ENCODE results near the gene MAML3. TPM values are rescaled to one million over a fixed set of nuclear protein-coding genes. Genes with fewer than 3 reads are reported as not detected.

Gene MAML3
- total RNA-seq, 1 experiment from 2014 or later, result 8.6 TPM

DNA sequence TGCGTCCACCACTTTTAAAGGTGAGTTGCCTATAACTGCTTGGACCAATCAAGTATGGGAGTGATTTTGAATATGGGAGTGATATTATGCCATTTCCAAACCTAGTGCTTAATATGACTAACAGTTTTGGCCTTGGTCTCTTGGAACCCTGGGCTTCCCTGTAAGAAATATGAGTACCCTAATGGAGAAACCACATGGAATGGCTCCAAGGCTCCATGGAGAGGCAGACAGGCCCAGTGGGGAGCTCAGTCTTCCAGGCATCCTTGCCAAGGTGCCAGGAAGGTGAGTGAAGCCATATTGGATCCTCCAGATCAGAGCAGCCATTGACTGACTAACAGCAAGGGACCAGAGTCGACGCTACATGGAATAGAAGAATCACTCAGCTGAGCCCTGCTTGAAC, 53.2 kb downstream of the MAML3 start:
- no peak for DNase-seq (ENCODE audit: low spot score)

- no peak for DNase-seq (ENCODE audit: low spot score)
Measured at GRCh38 chr4:140099983-140100382, 54.0 kb downstream of the MAML3 start.

DNA sequence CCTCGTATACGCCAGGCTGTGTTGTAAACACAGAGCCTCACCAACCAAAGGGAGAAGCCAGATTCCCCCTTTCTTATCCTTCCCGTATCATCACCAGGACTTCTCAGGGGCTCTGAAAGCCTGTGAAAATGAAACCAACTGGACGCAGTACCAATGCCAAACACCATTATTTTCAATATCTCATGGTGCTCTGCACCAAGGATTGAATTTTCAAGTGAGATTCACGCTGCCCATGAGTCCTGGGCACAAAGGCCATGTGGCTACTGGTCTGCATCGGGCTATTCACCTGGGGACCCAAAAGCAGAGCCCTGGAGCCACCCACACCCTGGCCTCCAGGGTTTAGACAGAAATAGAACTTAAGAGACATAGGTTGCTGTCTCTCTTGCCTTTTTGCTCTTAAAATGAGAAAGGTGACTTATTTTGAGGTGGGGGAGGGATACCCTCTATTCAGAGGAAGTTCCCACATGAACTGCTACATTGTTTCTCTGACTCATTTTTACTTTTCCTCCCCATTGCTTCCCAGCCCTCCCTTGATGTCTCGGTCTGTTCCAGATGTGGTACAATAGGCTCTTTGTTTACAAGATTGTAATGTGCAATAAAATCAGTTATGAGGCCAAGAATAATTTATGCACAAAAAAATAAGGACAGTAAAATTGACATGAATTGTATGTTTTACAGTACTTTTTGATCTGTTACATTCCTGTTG, 55.4 kb downstream of the MAML3 start:
- DNase-seq (ENCODE audit: low spot score), result peak; percentile 72

DNA sequence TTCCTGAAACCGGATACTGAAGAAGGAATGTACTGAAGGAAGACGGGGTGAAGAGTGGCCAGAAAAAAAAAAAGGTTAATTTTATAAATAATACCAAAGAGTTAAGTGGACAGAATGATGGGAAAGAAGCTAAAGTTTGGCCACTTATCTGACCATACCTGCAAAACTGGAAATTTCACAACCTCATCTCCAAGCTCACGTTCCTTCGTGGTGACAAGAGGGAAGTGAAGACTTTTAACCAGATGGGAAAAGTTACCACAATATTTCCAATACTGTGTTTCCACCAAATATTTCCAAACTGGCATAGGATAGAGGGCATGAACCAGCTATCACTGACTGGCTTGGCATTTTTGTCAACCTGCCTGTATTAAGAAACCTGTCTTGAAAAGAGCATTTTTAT, 56.4 kb downstream of the MAML3 start:
- peak; percentile 52 for DNase-seq (ENCODE audit: low spot score)

- DNase-seq (ENCODE audit: low spot score), result no peak
Measured at GRCh38 chr4:140096921-140097320, 57.1 kb downstream of the MAML3 start.

- DNase-seq (ENCODE audit: low spot score), result no peak
Measured at GRCh38 chr4:140096483-140096861, 57.5 kb downstream of the MAML3 start.

DNA sequence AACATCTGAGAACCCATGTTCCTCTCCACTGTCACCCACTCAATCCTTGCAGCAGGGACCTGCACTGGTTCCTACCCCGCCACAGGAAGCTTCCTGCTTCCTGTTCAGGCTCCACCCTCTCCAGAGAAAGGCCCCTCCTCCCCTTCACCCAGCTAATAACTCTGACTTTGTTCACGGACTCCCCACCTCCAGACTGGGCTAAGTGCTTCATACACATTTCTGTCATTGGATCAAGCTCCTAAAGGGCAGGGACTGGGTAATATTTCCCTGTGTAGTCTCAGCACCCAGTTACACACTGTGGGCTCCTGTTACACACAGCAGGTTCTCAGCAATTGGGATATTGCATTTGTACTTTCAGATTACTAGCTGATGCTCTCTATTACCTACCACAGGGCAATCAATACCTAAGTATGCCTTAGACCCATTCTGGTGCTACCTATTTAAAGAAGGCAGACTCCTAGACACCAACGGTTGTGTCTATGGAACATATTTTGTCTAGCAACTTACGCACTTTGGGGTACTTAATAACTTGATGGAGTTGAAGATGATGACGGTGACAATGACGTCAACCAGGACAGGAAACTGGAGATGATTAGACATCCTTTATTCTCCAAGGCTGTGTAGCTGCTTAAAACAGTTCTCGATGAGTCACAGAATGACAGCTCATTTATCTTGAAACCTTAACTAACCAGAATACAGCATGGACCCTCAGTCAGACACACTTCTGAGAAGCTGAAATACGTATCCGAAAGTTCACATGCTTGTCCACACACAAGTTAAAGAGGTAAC, 58.1 kb downstream of the MAML3 start:
- peak; percentile 67 for DNase-seq (ENCODE audit: low spot score)

DNA sequence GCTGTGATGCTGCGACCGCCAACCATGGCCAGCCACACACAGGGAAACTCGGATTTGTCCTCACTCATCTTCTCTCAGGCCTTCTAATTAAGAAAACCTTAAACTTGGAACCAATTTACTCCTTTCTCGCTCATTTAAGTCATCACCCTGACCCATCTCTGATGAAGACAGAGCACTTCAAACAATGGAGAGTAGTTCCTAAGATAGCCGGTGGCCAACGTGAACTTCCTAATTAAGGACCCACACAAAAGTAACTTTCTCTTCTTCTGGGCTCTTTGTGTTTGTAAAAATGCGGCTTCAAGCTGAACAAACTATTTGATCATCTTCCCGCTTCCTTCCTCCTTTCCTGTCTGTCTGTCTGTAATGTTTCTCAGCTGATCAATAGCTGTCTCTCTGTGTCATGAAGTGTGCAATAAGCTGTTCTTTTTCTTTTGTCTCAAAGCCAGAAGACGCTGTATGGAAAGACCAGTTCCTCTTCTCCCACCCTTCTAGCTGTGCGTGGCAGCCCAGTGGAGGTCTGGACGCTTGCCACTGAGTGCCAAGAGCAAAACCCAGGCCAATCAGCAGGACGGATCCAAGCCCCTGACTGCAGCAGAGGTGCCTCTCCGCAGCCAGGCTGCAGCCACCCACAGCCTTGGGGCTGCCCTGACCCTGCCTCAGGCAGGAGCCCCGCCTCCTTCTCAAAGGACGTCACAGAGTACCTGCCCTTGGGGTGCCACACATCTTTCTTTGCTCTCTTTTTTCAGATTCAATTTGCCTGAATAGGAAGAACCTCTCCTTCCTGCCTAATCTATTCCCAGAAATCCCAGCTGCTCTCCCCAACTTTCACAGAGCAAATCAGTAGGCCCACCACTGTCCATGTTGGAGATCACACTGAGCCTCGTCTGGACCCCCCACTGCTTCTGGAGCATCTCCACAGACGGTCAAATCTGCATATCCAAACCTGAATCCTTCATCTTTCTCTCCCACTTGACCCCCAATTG, 59.3 kb downstream of the MAML3 start:
- peak; percentile 58 for DNase-seq (ENCODE audit: low spot score)

DNA sequence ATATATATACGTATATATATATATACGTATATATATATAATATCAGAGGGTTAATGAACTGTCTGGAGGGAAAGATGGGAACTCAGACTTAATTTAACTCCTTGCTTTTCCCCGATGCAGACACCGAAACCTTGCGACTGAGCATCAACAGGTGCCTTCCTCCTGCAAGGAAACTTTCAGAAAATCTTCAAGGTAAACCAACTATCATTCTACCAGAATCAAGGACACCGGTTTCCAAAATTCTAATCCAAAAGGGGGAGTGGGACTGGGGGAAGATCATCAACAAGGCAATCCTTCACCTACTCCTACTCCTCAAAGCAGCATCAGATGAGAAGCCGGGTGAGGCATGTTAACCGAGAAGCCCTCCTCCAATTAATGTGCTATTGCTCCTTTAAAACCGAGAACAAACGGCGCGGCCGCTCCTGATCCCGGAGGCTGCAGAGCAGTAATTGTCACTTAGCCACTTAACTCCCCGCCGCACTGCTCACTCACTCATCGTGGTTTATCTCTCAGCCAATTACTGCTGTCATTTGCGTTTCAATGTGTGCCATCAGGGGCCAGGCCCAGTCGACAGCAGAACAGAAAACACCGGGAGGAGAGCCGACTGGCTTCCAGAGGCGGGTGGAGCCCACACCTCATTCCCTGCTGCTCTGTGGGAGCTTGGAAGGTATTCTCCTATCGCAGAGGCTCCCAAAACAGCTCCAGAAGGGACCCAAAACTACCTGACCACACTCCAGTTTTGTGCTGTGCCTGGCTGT, 61.7 kb downstream of the MAML3 start:
- DNase-seq (ENCODE audit: low spot score), result peak; percentile 84

GRCh38 chr4:140091305-140091704, 62.7 kb downstream of the MAML3 start:
- DNase-seq (ENCODE audit: low spot score), result no peak

GRCh38 chr4:140090215-140090731, 63.7 kb downstream of the MAML3 start:
- DNase-seq (ENCODE audit: low spot score), result no peak

- DNase-seq (ENCODE audit: low spot score), result no peak
Measured at GRCh38 chr4:140089216-140089615, 64.8 kb downstream of the MAML3 start.

DNA sequence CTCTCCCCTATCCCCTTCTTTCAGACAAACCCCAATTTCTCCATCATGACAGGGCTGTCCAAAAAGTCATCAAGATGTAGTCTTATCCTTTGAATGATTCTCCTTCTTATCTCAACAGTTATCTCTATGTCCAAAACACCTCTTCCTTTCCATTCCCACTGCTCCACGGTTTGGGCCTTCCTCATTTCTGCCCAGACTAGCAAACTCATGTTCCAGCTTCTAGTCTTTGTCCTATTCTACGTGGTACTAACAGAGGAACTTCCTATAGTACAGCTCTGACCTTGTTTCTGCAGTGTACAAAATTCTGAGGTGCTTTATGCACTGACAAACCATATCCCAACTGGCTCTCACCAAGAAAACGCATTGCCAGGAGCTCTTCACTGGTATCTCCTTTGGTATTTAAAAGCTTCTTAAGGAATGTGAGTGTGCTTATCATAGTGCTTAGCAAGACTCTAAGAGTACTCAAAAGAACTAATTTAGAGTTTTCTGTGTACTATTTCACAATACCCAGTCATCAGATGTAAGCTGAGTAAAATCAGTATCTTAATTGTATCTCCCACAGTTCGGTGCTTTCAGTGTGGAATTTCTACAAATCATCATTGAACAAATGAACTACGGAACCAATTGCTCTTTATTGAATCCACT, 65.5 kb downstream of the MAML3 start:
- DNase-seq (ENCODE audit: low spot score), result no peak

DNA sequence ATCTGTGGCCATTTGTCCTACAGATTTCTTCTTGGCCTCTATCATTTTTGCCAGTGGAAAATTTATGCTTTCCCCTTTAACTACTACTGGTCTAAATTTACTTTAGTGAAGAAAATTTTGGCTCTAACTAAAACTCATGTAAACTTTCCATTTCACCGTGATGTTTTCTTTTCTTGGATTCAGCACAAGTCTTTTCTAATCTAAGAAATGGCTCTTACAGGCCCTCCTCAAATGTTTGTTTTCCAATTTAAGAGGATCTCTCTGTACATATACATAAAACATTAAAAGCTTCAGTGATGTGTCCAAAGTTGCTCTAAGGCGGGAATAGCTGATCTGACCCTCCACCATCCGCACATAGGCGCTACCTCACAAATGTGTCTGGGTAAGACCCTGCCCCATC, 68.1 kb downstream of the MAML3 start:
- no peak for DNase-seq (ENCODE audit: low spot score)

DNA sequence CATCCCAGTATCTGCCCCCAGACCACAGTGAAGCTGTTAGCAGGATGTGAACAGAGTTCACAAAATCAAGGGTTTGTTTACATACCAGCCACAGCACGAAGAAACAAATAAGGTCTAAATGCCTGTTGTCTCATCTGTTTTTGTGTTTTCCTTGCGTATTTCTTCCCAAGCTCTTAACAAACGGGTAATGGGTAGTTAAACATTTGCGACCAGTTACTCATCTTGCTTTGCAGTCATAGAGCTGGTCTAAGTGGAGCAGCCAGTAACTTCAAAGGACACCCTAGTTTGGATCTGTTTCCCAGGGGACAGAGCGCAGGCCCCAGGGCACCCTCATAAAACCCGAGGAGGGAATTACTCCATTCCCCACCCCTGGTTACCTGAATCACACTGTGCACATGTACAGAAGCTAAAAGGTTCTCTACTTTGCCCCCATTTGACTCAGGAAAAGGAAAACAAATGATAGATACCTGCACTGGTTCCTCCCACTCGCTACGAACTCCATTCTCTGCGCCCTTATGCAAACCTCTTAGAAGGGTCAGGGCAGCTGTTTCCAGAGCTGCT, 68.8 kb downstream of the MAML3 start:
- DNase-seq (ENCODE audit: low spot score), result peak; percentile 81

DNA sequence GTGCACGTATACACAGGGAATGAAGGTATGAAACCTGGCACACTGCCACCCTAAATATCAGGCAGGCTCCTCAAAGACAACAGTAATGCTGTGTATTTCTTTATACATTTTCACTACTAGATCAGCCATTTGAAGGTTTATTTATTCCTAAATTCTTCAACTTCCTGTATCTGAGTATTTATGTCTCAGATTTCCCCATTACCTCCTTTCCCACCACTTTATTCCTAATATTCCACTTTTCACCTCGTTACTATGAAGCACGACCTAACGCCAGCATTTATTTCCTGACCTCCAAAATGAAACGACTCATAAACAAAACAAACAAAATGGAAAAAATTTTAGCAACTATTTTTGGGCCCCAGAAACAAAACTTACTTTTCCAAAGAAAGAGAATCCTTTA, 69.6 kb downstream of the MAML3 start:
- DNase-seq (ENCODE audit: low spot score), result no peak

- no peak for DNase-seq (ENCODE audit: low spot score)
Measured at GRCh38 chr4:140082391-140082755, 71.6 kb downstream of the MAML3 start.

- DNase-seq (ENCODE audit: low spot score), result no peak
Measured at GRCh38 chr4:140081641-140082390, 72.2 kb downstream of the MAML3 start.

DNA sequence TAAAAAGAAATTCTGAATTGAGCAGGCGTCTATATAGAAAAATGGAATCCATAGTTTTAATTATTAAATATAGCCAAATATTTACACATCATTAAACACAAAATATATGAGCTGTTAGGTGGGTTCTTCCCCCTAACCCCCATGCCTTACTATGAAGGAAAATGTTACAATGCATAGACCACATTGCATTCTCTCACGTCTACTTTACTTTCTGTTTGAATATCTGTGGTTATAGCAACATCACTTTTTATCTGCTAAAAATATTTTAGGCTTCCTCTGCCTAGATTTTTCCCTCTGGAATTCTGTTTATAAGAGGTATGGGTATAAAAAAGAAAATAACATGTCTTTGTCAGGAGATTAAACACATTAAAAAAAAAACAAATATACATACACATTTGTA, 73.1 kb downstream of the MAML3 start:
- no peak for DNase-seq (ENCODE audit: low spot score)

All from HT-29 (cell line).